K562 (cell line): ENCODE data around the gene SRSF6. TPM values are rescaled to one million over a fixed set of nuclear protein-coding genes. Genes with fewer than 3 reads are reported as not detected.

Source experiments
- ATAC-seq: fragments of 200-7000 bp; cut with Tn5 transposase; 3 replicates; pipeline ENCODE4 v1.9.1; 2020; ENCODE audit warnings: moderate library complexity
- BruUV-seq: library from RNA; stranded (reverse); fragments of 400-500 nt; replicated peaks from 2 replicates; lab custom pipeline; 2021; lab: Mats Ljungman, UMichigan
- CTCF ChIA-PET: fragments of 300-600 bp; formaldehyde crosslinking; extraction: SDS; loops from one replicate; lab custom pipeline; 2021; ENCODE audit warnings: low intra/inter-chr PET ratio; lab: Yijun Ruan, JAX
- POLR2A ChIA-PET: fragments of 300-600, 350-650 bp; sonication (Branson Sonifier 250); formaldehyde crosslinking; extraction: SDS; loops from one replicate; lab custom pipeline; 2021; ENCODE audit warnings: antibody characterized with exemption, inconsistent platforms; lab: Yijun Ruan, JAX
- DNase-seq, 4 experiments: peaks; one replicate each; pipeline versions ENCODE4 v3.0.0 to v3.0.0-alpha.2; 2011 to 2018; ENCODE audit warnings: low spot score in 3 of 4, mixed read lengths in 3 of 4; ENCODE audit errors: extremely low read depth in 1 of 4
- FAIRE-seq: peaks from 2 replicates; lab custom pipeline; 2011; peaks lifted over from hg19 to GRCh38; lab: Jason Lieb, UNC
- H2AFZ ChIP-seq: 2 replicates; pipeline ENCODE4 v1.6.0; 2011; ENCODE audit warnings: low read depth, low read length, control low read depth, inconsistent platforms
- H3K27ac ChIP-seq: fragments of 200-600 bp; 3 replicates; pipeline ENCODE4 v1.8.0; 2011; ENCODE audit warnings: low read depth, mild to moderate bottlenecking, control low read depth, inconsistent platforms, low read length, moderate library complexity, mixed read lengths; ENCODE audit errors: extremely low read depth
- H3K27me3 ChIP-seq, 2 experiments: fragments of 300-600 bp in 1 of 2; 2 replicates in 1 of 2; 3 replicates in 1 of 2; pipeline versions ENCODE4 v1.6.0 to v1.8.0; 2011; ENCODE audit warnings: inconsistent platforms in 2 of 2, low read length in 2 of 2, mild to moderate bottlenecking in 1 of 2, mixed read lengths in 1 of 2, moderate library complexity in 1 of 2; ENCODE audit not compliant: control insufficient read depth in 2 of 2, insufficient read depth in 2 of 2
- H3K36me3 ChIP-seq: fragments of 300-600 bp; 3 replicates; pipeline ENCODE4 v1.8.0; 2011; ENCODE audit warnings: mild to moderate bottlenecking, low read length, inconsistent platforms; ENCODE audit not compliant: control insufficient read depth, insufficient read depth
- H3K4me1 ChIP-seq, 2 experiments: fragments of 200-600 bp in 1 of 2; replicated peaks in 1 of 2; 2 replicates in 1 of 2; 3 replicates in 1 of 2; pipeline versions ENCODE4 v1.5.1 to v1.8.0; 2011; ENCODE audit warnings: inconsistent platforms in 2 of 2, low read length in 2 of 2, mild to moderate bottlenecking in 1 of 2, mixed read lengths in 1 of 2, moderate library complexity in 1 of 2; ENCODE audit not compliant: control insufficient read depth in 2 of 2, insufficient read depth in 2 of 2
- H3K4me2 ChIP-seq: 2 replicates; pipeline ENCODE4 v1.6.1; 2011; ENCODE audit warnings: low read length, control low read depth, inconsistent platforms, mixed read lengths; ENCODE audit not compliant: insufficient read depth
- H3K4me3 ChIP-seq: fragments of 200-600 bp; sonication (generic), shearing (Covaris generic); 2 replicates; pipeline ENCODE4 v1.5.1; 2016; ENCODE audit warnings: control low read depth, inconsistent platforms
- H3K79me2 ChIP-seq: fragments of 200-600 bp; 3 replicates; pipeline ENCODE4 v1.8.0; 2011; ENCODE audit warnings: low read length, inconsistent platforms; ENCODE audit not compliant: control insufficient read depth, insufficient read depth
- H3K9ac ChIP-seq, 2 experiments: 2 replicates each; pipeline versions ENCODE4 v1.6.0 to v1.6.1; 2011; ENCODE audit warnings: low read depth in 2 of 2, low read length in 2 of 2, control low read depth in 1 of 2, inconsistent platforms in 1 of 2, mild to moderate bottlenecking in 1 of 2, mixed read lengths in 1 of 2; ENCODE audit not compliant: insufficient read depth in 1 of 2
- H3K9me1 ChIP-seq: one replicate; pipeline ENCODE4 v1.6.0; 2011; ENCODE audit warnings: inconsistent platforms, mild to moderate bottlenecking, low read length, moderate library complexity; ENCODE audit not compliant: control insufficient read depth, insufficient read depth
- H3K9me3 ChIP-seq: replicated peaks from 2 replicates; pipeline ENCODE4 v1.5.1; 2011; ENCODE audit warnings: low read depth, low read length, inconsistent platforms; ENCODE audit not compliant: control insufficient read depth, insufficient read depth
- H4K20me1 ChIP-seq: replicated peaks from 2 replicates; pipeline ENCODE4 v1.6.1; 2011; ENCODE audit warnings: low read length, inconsistent platforms, mixed read lengths; ENCODE audit not compliant: control insufficient read depth, insufficient read depth
- BCOR ChIP-seq: fragments of 450-650 bp; IDR thresholded peaks from 2 replicates; pipeline ENCODE4 v1.6.1; 2016
- BHLHE40 ChIP-seq: IDR thresholded peaks from 2 replicates; pipeline ENCODE4 v1.6.1; 2011; ENCODE audit warnings: low read length, improper control_type of control experiment
- HCFC1 ChIP-seq: IDR thresholded peaks from 2 replicates; pipeline ENCODE4 v1.6.1; 2012; ENCODE audit warnings: low read depth, low read length, improper control_type of control experiment
- ILK ChIP-seq: fragments of 450-650 bp; IDR thresholded peaks from 2 replicates; pipeline ENCODE4 v1.6.1; 2016; ENCODE audit warnings: missing genetic modification characterization, low read depth, mild to moderate bottlenecking, missing compliant biosample characterization, moderate library complexity, borderline replicate concordance
- NCOA4 ChIP-seq: fragments of 450-650 bp; IDR thresholded peaks from 2 replicates; pipeline ENCODE4 v1.6.1; 2018; ENCODE audit warnings: mild to moderate bottlenecking; ENCODE audit not compliant: partially characterized antibody
- NFIX ChIP-seq: fragments of 250-450 bp; sonication (Bioruptor Pico); IDR thresholded peaks from 2 replicates; pipeline ENCODE4 v1.4.0; 2020; ENCODE audit warnings: low read depth, mild to moderate bottlenecking, moderate library complexity
- RAD21 ChIP-seq, 2 experiments: fragments of 250-450 bp in 1 of 2; fragments of 450-650 bp in 1 of 2; sonication (Bioruptor Pico) in 1 of 2; formaldehyde crosslinking in 1 of 2; IDR thresholded peaks in 1 of 2; conservative IDR thresholded peaks in 1 of 2; 2 replicates each; pipeline versions ENCODE4 v1.4.0 to v1.8.0; 2020 to 2022; ENCODE audit warnings: mild to moderate bottlenecking in 2 of 2, moderate library complexity in 1 of 2
- SRF ChIP-seq, 2 experiments: fragments of 250-450, 450-650 bp in 1 of 2; sonication (Bioruptor Pico) in 1 of 2; sonication (generic) in 1 of 2; formaldehyde crosslinking; IDR thresholded peaks; 2 replicates each; pipeline versions ENCODE4 v1.5.0 to v1.5.1; 2020 to 2022; ENCODE audit warnings: mild to moderate bottlenecking in 1 of 2, missing genetic modification reagents in 1 of 2
- TAL1 ChIP-seq: fragments of 450-650 bp; IDR thresholded peaks from 2 replicates; pipeline ENCODE4 v1.6.1; 2016; ENCODE audit warnings: mild to moderate bottlenecking
- ZNF79 ChIP-seq: fragments of 250-450 bp; sonication (Bioruptor Pico); IDR thresholded peaks from 2 replicates; pipeline ENCODE4 v1.4.0; 2020; ENCODE audit warnings: low read depth, mild to moderate bottlenecking, moderate library complexity
- WGBS: fragments of 100-300 bp; shearing (Covaris generic); methylation state at CpG from one replicate; pipeline ENCODE4 v1.1.6; 2016; ENCODE audit warnings: low coverage, mixed read lengths; ENCODE audit not compliant: insufficient coverage; ENCODE audit errors: missing lambda C conversion rate; 5-methylcytosine and 5-hydroxymethylcytosine counted together
- in situ Hi-C: fragments of 300-500 bp; cut with MboI; formaldehyde crosslinking; loops from 4 replicates; pipeline ENCODE4 v1.15.0; 2018; ENCODE audit warnings: inconsistent platforms, mixed read lengths
- intact Hi-C: fragments of 100-400 bp; cut with micrococcal nuclease; formaldehyde crosslinking; loops from 2 replicates; pipeline ENCODE4 v1.14.2; 2022
- polyA plus RNA-seq, 8 experiments: library from polyadenylated mRNA; depleted of rRNA in 4 of 8; stranded (reverse) in 5 of 8; unstranded in 3 of 8; fragments of >200 nt; fragmentation: Nextera tagmentation in 2 of 8; fragmentation: Illumina TruSeq in 1 of 8; extraction: Ambion mirVana in 2 of 8; extraction: Trizol in 1 of 8; gene quantifications; 2 replicates each; pipeline versions ENCODE4 v1.2.1 to v1.2.3, GENCODE V29; 2011 to 2014; ENCODE audit warnings: inconsistent platforms in 1 of 8, missing spikeins in 1 of 8
- total RNA-seq, 7 experiments: library from RNA; depleted of rRNA in 6 of 7; stranded (reverse); fragments of >200 nt in 6 of 7; fragmentation: Illumina TruSeq in 2 of 7; extraction: Trizol in 2 of 7; gene quantifications; 2 replicates each; pipeline versions ENCODE4 v1.2.1 to v1.2.3, GENCODE V29; 2011 to 2021; ENCODE audit warnings: low replicate concordance in 1 of 7
- TF ChIP-seq, protein P1 (sequence below): fragments of 250-450 bp; sonication (Bioruptor Pico); IDR thresholded peaks from 2 replicates; pipeline ENCODE4 v1.8.0; 2021; ENCODE audit warnings: moderate library complexity, mild to moderate bottlenecking, inconsistent platforms
- TF ChIP-seq, protein P2 (sequence below): sonication (generic); formaldehyde crosslinking; IDR thresholded peaks from 2 replicates; pipeline ENCODE4 v1.8.0; 2022; ENCODE audit warnings: mild to moderate bottlenecking, missing genetic modification reagents, borderline replicate concordance
- TF ChIP-seq, protein P3 (sequence below): fragments of 250-450 bp; sonication (Bioruptor Pico); IDR thresholded peaks from 2 replicates; pipeline ENCODE4 v1.8.0; 2022; ENCODE audit warnings: inconsistent platforms
- TF ChIP-seq, protein P4 (sequence below): sonication (generic); formaldehyde crosslinking; IDR thresholded peaks from 2 replicates; pipeline ENCODE4 v1.8.0; 2022; ENCODE audit warnings: missing genetic modification reagents, mild to moderate bottlenecking, borderline replicate concordance

Gene SRSF6
- total and polyA plus RNA-seq, 9 of the 15 experiments (the other 6 are each of a cell fraction or from before 2014, with no cell fraction given): 52.4 to 165 (median 117) TPM

DNA sequence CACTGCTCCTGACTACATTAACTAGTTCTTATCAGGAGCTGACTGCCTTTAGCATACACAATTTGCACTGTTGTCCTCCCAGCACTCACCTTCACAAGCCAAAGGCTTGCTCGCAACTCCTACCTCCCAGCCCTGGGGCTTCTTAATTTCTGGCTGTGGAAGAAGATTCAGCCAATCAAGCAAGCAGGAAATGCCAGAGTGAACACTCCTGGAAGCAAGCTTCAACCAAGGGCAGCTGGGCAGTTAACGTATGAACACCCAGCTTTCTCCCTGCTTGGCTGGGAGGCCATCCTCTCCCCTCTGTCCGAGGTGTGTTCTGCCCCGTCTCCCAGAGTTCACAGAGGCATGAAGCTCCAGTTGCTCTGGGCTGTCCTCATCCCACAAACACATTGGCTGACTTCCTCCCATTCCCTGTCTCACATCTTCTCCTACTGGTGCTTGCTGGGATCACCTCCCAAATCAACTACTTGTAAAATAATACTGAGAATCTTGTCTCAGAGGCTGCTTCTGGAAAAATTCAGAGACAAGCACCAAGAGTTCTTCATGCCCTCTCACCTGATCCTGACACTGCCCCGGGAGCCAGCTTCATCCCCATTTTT, 15.3 kb upstream of the SRSF6 start:
- H3K9me1 ChIP-seq: no peaks in the 10 kb centered on the region
- peaks cover 2 to 11% of the 10 kb centered on the region in 2 experiments; a peak in 3 of 5 replicates for H3K27me3 ChIP-seq
- no peaks in the 10 kb centered on the region for H3K9me3 ChIP-seq
- no peak overlapping the region for H3K27ac ChIP-seq
- POLR2A ChIA-PET: interaction anchor here (0.6 to 4.0 kb wide), 4 partner anchors 16 to 772 kb away, joined by 3 to 27 read pairs (median 3); partner anchors contain the start of gene SRSF6
- WGBS: 1% methylated on average over 5 of the region's 5 CpGs
- in situ Hi-C loops (no loop called here), intact Hi-C loops (loop anchor here (10.0 kb wide), 1 partner anchor 402 kb away; no protein-coding TSS in a partner anchor)
- no peaks in the 10 kb centered on the region for H3K79me2 ChIP-seq
- no peaks in the 10 kb centered on the region; a peak in 2 of 5 replicates for H3K4me1 ChIP-seq
- H3K9ac ChIP-seq: no peak overlapping the region
- ATAC-seq (peak; percentile 50), DNase-seq (no peak), FAIRE-seq (no peak)
- H2AFZ ChIP-seq: peak overlapping the region; percentile 48; the same call in 1 of the 2 replicates
- BruUV-seq: no TSS peak
- H3K4me3 ChIP-seq: no peak overlapping the region
- no peak overlapping the region for H3K4me2 ChIP-seq
- no peaks in the 10 kb centered on the region for H3K36me3 ChIP-seq
- H4K20me1 ChIP-seq: no peaks in the 10 kb centered on the region
- CTCF ChIA-PET: no interaction called here
- TF ChIP-seq BCOR: no peak
- no peak for TF ChIP-seq NCOA4
- no peak for TF ChIP-seq ZNF79 (CRISPR knock-in tag)
- TF ChIP-seq BHLHE40: no peak
- TF ChIP-seq, protein P1, sequence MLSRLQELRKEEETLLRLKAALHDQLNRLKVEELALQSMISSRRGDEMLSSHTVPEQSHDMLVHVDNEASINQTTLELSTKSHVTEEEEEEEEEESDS (CRISPR knock-in tag): no peak
- TF ChIP-seq NFIX (CRISPR knock-in tag): no peak
- TF ChIP-seq, protein P2, sequence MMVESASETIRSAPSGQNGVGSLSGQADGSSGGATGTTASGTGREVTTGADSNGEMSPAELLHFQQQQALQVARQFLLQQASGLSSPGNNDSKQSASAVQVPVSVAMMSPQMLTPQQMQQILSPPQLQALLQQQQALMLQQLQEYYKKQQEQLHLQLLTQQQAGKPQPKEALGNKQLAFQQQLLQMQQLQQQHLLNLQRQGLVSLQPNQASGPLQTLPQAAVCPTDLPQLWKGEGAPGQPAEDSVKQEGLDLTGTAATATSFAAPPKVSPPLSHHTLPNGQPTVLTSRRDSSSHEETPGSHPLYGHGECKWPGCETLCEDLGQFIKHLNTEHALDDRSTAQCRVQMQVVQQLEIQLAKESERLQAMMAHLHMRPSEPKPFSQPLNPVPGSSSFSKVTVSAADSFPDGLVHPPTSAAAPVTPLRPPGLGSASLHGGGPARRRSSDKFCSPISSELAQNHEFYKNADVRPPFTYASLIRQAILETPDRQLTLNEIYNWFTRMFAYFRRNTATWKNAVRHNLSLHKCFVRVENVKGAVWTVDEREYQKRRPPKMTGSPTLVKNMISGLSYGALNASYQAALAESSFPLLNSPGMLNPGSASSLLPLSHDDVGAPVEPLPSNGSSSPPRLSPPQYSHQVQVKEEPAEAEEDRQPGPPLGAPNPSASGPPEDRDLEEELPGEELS (CRISPR knock-in tag): no peak
- no peak for TF ChIP-seq TAL1
- no peak for TF ChIP-seq ILK
- peak in 1 of 2 experiments; percentile 41; a peak in 2 of 4 replicates for TF ChIP-seq RAD21 (CRISPR knock-in tag; conservative IDR thresholded peaks at IDR 0.05 in 1 of 2, IDR thresholded peaks at IDR 0.05 in 1 of 2)
- TF ChIP-seq, protein P3, sequence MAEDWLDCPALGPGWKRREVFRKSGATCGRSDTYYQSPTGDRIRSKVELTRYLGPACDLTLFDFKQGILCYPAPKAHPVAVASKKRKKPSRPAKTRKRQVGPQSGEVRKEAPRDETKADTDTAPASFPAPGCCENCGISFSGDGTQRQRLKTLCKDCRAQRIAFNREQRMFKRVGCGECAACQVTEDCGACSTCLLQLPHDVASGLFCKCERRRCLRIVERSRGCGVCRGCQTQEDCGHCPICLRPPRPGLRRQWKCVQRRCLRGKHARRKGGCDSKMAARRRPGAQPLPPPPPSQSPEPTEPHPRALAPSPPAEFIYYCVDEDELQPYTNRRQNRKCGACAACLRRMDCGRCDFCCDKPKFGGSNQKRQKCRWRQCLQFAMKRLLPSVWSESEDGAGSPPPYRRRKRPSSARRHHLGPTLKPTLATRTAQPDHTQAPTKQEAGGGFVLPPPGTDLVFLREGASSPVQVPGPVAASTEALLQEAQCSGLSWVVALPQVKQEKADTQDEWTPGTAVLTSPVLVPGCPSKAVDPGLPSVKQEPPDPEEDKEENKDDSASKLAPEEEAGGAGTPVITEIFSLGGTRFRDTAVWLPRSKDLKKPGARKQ (CRISPR knock-in tag): no peak
- TF ChIP-seq SRF (CRISPR knock-in tag; IDR thresholded peaks at IDR 0.05): no peak
- no peak for TF ChIP-seq HCFC1
- TF ChIP-seq, protein P4, sequence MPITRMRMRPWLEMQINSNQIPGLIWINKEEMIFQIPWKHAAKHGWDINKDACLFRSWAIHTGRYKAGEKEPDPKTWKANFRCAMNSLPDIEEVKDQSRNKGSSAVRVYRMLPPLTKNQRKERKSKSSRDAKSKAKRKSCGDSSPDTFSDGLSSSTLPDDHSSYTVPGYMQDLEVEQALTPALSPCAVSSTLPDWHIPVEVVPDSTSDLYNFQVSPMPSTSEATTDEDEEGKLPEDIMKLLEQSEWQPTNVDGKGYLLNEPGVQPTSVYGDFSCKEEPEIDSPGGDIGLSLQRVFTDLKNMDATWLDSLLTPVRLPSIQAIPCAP: no peak
